Measurements from ENCODE around the gene ERVW-1.
A peak's percentile ranks its signal among the peaks of the same experiment; 100 is the strongest.
"Not testable (repeated sequence)": the region's sequence is repeated elsewhere in the genome, so short reads cannot be mapped to it uniquely, and the experiment has no call there.

Gene ERVW-1

GRCh38 chr7:92473989-92474388, 3.8 kb downstream of the ERVW-1 start:
- DNase-seq: not testable (repeated sequence)

- not testable (repeated sequence) for DNase-seq
Measured at GRCh38 chr7:92468589-92468988, 9.2 kb downstream of the ERVW-1 start.

- no peak for DNase-seq
Measured at GRCh38 chr7:92466682-92467081, 11.1 kb downstream of the ERVW-1 start.

GRCh38 chr7:92464515-92464914, 13.2 kb downstream of the ERVW-1 start:
- no peak for DNase-seq

DNA sequence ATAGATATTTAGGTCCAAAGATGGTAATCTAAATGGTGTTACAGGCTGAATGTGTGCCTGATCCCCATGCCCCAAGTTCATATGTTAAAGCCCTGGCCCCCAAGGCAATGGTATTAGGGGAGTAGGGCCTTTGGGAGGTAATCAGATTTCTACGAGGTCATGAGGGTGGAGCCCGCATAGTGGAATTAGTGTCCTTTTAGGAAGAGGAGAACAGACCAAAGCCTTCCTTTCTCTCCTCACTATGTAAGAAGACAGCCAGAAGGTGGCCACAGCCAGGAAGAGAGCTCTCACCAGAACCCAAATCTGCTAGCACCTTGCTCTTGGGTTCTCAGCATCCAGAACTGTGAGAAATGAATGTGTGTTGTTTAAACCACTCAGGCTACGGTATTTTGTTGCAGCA, 15.2 kb downstream of the ERVW-1 start:
- no peak for DNase-seq

DNA sequence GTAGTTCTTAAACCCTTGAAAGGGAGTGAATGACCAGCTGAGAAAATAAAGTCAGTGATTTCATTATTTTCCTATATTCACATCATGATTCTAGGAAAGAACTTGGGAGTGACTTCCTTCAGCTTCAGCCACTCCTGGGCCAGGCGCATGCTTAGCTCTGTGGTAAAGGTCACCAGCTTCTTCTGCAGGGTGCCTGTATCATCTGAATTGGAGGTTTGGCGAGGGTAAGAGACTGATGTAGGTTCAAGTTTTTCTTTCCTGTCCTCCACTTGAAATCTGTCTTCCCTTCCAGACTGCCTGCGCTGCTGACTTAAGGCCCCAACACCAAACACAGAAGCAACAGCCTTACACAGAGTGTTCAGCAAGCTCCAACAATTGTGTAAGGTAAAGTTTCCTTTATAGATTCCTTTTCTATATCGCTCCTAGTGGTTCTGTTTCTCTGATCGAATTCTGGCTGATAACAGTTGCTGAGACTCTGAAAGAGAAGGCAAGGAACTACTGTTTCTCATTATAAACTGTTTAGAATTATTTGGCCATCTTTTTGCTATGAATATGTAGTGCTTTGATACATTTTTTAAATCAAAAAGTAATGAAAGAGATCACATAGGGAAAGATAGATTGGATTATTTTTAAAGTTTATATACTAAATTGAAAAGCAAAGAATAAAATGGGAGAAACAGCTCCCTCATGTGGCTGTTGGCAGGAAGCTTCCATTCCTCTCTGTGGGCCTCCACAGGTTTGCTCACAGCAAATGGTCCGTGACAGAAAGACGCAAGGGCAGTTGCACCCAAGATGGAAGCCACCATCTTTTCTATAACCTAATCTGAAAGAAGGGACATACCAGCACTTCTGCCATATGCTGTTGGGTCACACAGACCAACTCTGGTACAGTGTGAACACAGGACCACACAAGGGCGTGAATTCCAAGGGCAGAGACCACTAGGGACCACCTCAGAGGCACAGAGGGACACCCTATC, 16.4 kb downstream of the ERVW-1 start:
- no peak for DNase-seq

DNA sequence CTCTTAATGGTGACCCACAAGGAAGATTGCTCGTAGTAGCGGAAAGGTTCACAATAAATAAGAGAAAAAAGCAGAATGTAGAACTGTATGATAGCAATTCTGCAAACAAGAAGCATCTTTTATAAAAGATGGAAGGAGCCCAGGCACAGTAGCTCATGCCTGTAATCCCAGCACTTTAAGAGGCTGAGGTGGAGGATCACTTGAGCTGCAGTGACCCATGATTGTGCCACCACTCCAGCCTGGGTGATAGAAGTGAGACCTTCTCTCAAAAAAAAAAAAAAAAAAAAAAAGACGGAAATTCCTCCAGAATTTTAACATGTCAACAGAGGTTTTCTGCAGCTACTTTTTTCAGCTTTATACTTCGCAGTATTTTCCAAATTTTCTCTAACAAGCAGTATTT, 17.2 kb downstream of the ERVW-1 start:
- DNase-seq: no peak

DNA sequence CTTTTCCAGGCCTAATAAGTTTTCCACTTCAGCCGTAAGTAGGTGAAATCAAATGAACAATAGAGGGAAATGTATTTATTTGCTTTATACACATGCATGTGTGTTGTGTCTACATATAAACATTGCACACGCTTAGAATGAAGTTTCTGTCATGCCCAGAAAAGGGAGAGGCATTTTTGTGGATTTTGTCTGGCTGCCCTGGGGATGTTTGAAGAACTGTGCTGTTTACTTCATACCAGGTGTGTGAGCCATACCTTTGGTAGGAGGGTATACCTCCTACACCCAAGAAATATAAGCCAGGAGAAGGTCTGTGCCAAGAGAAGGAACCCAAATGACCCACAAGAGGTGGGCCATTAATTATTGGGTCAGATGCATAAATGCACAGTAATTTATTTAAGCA, 17.6 kb downstream of the ERVW-1 start:
- no peak for DNase-seq

- no peak for DNase-seq
Measured at GRCh38 chr7:92456236-92456635, 21.5 kb downstream of the ERVW-1 start.

DNA sequence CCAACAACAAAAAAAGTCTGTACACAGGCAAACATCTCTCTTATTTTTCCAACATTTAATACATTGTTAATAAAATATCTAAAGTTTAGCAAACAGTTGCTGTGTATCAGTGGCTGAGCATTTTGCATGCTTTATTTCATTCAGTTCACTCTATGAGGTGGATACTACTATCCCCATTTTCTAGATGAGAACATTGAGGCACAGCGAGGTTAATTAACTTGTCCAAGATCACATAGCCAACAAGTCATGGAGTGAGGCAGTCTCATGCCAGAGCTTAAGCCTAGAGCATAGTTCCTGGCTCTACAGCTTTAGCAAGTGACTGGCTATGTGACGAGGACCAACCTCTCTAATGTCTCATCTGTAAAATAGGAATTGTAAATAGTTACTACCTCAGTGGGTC, 26.1 kb downstream of the ERVW-1 start:
- no peak for DNase-seq

GRCh38 chr7:92448205-92448747, 29.5 kb downstream of the ERVW-1 start:
- peak; percentile 57 for DNase-seq

- DNase-seq: peak; percentile 75
Measured at GRCh38 chr7:92447345-92448204, 30.2 kb downstream of the ERVW-1 start, which contains the start of gene GATAD1. Gene GATAD1, plus strand, starts transcription at chr7:92447482. Its CDS starts 248 bp downstream, at chr7:92447730.

DNA sequence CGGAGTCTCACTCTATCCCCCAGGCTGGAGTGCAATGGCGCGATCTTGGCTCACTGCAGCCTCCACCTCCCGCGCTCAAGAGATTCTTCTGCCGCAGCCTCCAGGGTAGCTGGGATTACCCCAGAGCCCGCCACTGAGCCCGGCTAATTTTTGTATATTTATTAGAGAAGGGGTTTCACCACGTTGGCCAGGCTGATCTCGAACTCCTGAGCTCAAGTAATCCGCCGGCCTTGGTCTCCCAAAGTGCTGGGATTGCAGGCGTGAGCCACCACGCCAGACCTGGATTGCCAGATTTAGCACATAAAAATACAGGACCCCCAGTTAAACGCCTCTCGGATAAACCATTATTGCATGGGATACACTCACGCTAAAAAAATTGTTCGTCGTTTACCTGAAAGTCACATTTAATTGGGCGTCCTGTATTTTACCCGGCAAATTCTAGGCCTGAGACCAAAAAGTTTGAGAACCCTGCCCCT, 30.8 kb downstream of the ERVW-1 start:
- DNase-seq: no peak

GRCh38 chr7:92442720-92443119, 35.0 kb downstream of the ERVW-1 start:
- not testable (repeated sequence) for DNase-seq

GRCh38 chr7:92437956-92438491, 39.7 kb downstream of the ERVW-1 start:
- DNase-seq: no peak

GRCh38 chr7:92436612-92437445, 40.9 kb downstream of the ERVW-1 start:
- DNase-seq: no peak

DNA sequence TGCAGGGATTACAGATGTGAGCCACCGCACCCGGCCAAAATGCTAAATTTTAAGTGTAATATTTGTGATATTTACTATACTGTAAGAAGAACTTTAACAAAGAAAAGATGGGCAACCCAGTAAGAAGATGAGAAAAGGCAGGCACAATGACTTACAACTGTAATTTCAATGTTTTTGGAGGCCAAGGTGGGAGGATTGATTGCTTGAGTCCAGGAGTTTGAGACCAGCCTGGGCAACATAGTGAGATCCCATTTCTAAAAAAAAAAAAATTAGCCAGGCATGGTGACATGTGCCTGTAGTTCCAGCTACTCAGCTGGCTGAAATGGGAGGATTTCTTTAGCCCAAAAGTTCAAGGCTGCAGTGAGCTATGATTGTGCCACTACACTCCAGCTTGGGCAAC, 42.2 kb downstream of the ERVW-1 start:
- no peak for DNase-seq

- DNase-seq: no peak
Measured at GRCh38 chr7:92433019-92433418, 44.7 kb downstream of the ERVW-1 start.

- no peak for DNase-seq
Measured at GRCh38 chr7:92432299-92432946, 45.3 kb downstream of the ERVW-1 start.

DNA sequence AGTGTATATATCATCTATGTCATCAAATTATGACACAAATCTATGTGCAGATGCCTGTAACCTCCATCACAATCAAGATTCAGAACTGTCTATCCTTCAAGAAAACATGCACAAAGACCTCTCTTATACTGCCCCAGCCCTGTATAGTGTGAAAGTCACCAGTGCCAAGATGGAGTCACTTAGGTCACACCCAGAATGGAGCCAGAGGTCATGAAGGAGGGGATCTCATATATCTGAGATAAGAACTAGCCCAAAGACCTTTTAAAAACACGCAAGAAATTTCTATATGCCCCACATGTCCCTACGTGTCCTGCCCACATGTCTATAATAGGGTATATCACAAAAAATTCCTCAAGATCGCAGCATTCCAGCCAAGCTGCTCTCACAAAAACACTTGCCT, 50.6 kb downstream of the ERVW-1 start:
- no peak for DNase-seq

GRCh38 chr7:92425311-92425947, 52.3 kb downstream of the ERVW-1 start:
- peak; percentile 20 for DNase-seq

All from activated CD8-positive, alpha-beta memory T cell treated with anti-CD3 and anti-CD28 coated beads, Interleukin-2, amount 50 U/mL, for 4 hours (primary cell).